Measurements from ENCODE around the gene CLEC4G.

GRCh38 chr19:7697721-7698287 is 34.1 kb downstream of the CLEC4G start:
- TF ChIP-seq CTCF (IDR thresholded peaks at IDR 0.05) (no peak), POLR2A (IDR thresholded peaks at IDR 0.05) (no peak)
